HFF-Myc (cell line): ENCODE results near the gene SHROOM3.

Experiments used
- DNase-seq: peaks from one replicate; pipeline ENCODE4 v3.0.0-alpha.2; 2011; ENCODE audit warnings: low read depth; ENCODE audit errors: extremely low read depth
- H3K4me3 ChIP-seq: replicated peaks from 2 replicates; pipeline ENCODE4 v1.5.1; 2011; ENCODE audit warnings: low read depth, mild to moderate bottlenecking, control low read depth, low read length
- CTCF ChIP-seq: IDR thresholded peaks from 2 replicates; pipeline ENCODE4 v1.5.1; 2012; ENCODE audit warnings: mild to moderate bottlenecking, low read depth, low read length, control low read depth; ENCODE audit errors: missing control alignments

Gene SHROOM3

GRCh38 chr4:76830964-76831703 lies 396.1 kb downstream of the SHROOM3 start:
- H3K4me3 ChIP-seq, result peak overlapping the region; percentile 12; the same call in 1 of the 2 replicates
- TF ChIP-seq CTCF, result no peak
- DNase-seq, result peak; percentile 91

GRCh38 chr4:76831711-76832373 lies 396.8 kb downstream of the SHROOM3 start:
- DNase-seq, result no peak
- H3K4me3 ChIP-seq, result no peak overlapping the region
- no peak for TF ChIP-seq CTCF
